OCI-M2 (cell line): ENCODE results near the gene ACSL4.

Experiments
- DNase-seq: peaks from one replicate; lab custom pipeline; 2025; ENCODE audit not compliant: unreplicated experiment; lab: John Stamatoyannopoulos, UW

ACSL4 gene

GRCh38 chrX:109614951-109615350, 118.1 kb downstream of the ACSL4 start:
- no peak for DNase-seq

- DNase-seq = no peak
Observed at GRCh38 chrX:109601486-109601885, 131.6 kb downstream of the ACSL4 start.

GRCh38 chrX:109600237-109600651, 132.8 kb downstream of the ACSL4 start:
- no peak for DNase-seq

DNA sequence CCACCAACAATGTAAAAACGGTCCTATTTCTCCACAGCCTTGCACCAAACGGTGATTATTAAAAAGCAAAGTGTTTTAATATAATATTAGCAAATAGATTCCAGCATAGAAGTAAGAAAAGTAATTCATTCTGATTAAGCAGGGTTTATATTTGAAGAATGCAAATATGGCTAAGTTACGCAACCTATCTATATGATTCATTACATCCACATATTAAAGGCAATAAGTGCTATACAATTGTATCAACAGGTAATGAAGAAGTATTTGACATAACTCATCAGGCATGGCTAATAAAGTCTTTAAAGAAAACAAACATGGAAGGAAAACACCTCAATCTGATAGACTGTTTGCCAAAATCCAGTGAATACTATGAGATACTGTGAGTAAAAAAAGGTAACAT, 137.0 kb downstream of the ACSL4 start:
- no peak for DNase-seq
